ENCODE results near the gene ADAMTS13. TPM values are rescaled to one million over a fixed set of nuclear protein-coding genes. Genes with fewer than 3 reads are reported as not detected.
A peak's percentile ranks its signal among the peaks of the same experiment; 100 is the strongest.

The ADAMTS13 gene
- total and polyA plus RNA-seq, 2 donors (not counting 3 experiments of a cell fraction or from before 2014, with no cell fraction given) = 1.5 to 2.5 TPM

DNA sequence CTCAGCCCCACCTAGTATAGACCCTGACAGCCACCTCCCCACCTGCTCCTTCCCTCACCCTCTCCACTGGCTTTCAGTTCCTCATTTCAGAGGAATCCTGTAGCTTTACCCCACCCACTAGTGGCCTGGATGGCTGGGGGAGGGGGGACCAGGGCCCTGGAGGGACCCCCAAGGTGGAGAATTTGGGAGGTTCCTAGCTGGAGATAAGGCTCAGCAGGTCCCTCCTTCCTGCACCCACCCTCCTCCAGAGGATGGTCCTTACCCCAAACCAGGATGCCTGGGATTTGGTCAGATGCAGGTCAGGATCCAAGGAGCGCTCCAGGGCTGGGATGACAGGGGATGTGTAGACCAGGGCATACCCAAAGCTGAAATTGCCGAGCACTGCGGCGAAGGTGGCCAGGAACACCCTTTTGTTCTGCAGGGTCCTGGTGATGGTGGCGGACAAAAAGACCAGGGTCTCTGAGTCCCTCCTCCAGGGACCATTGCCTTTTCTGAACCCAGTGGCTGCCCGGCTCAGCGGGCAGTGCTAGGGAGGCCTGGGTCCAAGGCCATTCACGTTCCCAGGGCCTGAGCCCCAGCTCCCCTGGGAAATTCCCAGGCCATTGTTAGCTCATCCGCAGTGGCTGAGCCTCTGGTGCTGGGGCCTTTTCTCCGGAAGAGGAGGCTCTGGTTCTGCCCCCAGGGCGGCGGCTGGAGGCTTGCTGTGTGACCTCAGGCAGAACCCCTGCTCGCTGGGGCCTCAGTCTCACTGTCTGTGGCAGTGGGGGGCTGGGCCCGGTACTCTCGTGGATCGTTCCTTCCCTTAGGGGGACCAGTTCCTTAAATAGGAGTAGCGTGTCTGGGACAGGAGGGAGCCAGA is 56.1 kb downstream of the ADAMTS13 start:
- H3K4me2 ChIP-seq (ENCODE audit: insufficient read depth, low read length) = peak overlapping the region; percentile 48
- H3K9ac ChIP-seq (replicated peaks; ENCODE audit: extremely low read depth, insufficient read depth, low read length) = peak overlapping the region; percentile 84
- no peaks in the 10 kb centered on the region for H3K9me3 ChIP-seq (replicated peaks; ENCODE audit: control insufficient read depth, insufficient read depth, low read length)
- peak overlapping the region; percentile 50 to 73 (median 69) for H3K4me3 ChIP-seq (replicated peaks in 1 of 3; ENCODE audit: insufficient read depth in 1 of 3, low read depth in 1 of 3, low read length in 3 of 3)
- no peaks in the 10 kb centered on the region for H3K27me3 ChIP-seq (ENCODE audit: control insufficient read depth in 2 of 2, insufficient read depth in 2 of 2, low read length in 2 of 2)
- no peaks in the 10 kb centered on the region for H4K20me1 ChIP-seq (replicated peaks; ENCODE audit: control insufficient read depth, extremely low read depth, insufficient read depth, low read length)
- TSS peak; percentile 52 for BruUV-seq (replicated peaks)
- H3K4me1 ChIP-seq (ENCODE audit: control insufficient read depth, extremely low read depth, insufficient read depth, low read length) = peaks cover 6% of the 10 kb centered on the region
- DNase-seq (ENCODE audit: low read depth, low spot score) (peak; percentile 57), FAIRE-seq (peak; percentile 84)
- peak overlapping the region; percentile 37 for H2AFZ ChIP-seq (ENCODE audit: low read depth, low read length)
- intact Hi-C loops (cut with micrococcal nuclease) = loop anchor here (2.0 kb wide), 2 partner anchors 71 to 121 kb away; partner anchors contain the start of genes SURF1 and SURF2
- TF ChIP-seq FOS (IDR thresholded peaks at IDR 0.05; ENCODE audit: borderline replicate concordance, insufficient read depth, low read length) (no peak), JUN (IDR thresholded peaks at IDR 0.05; ENCODE audit: borderline replicate concordance, insufficient read depth, insufficient read length, low read depth) (no peak), EZH2 (IDR thresholded peaks at IDR 0.05; ENCODE audit: borderline replicate concordance, low read depth, low read length, severe bottlenecking) (no peak), POLR2AphosphoS5 (IDR thresholded peaks at IDR 0.05; ENCODE audit: insufficient read depth, low read depth, low read length) (no peak)
- peak overlapping the region; percentile 52 for H3K27ac ChIP-seq (ENCODE audit: insufficient read depth, low read depth, low read length)
- ChIA-PET POLR2A (interaction anchor here (1.0 to 2.7 kb wide), 3 partner anchors 19 to 130 kb away, joined by 3 to 8 read pairs (median 3); partner anchors contain the start of genes CACFD1, MED22 and RPL7A), CTCF (interaction anchor here (0.8 to 2.1 kb wide), 5 partner anchors 9 to 292 kb away, joined by 3 to 10 read pairs (median 4); no protein-coding TSS in a partner anchor)
- H3K36me3 ChIP-seq (ENCODE audit: control insufficient read depth in 2 of 2, extremely low read depth in 1 of 2, insufficient read depth in 2 of 2, low read length in 2 of 2) = peaks cover 3 to 26% of the 10 kb centered on the region in 2 experiments
- dilution Hi-C loops (cut with MboI; ENCODE audit: extremely low pct_ligation_motif_present, low sequenced_read_pairs) = no loop called here
- H3K79me2 ChIP-seq (ENCODE audit: control insufficient read depth, insufficient read depth, low read length) = peaks cover 8% of the 10 kb centered on the region
- H3K9me1 ChIP-seq (replicated peaks; ENCODE audit: control insufficient read depth, extremely low read depth, insufficient read depth, low read length) = no peaks in the 10 kb centered on the region

All from endothelial cell of umbilical vein (primary cell).